ENCODE measurements around the gene RBM15.

RBM15 gene

DNA sequence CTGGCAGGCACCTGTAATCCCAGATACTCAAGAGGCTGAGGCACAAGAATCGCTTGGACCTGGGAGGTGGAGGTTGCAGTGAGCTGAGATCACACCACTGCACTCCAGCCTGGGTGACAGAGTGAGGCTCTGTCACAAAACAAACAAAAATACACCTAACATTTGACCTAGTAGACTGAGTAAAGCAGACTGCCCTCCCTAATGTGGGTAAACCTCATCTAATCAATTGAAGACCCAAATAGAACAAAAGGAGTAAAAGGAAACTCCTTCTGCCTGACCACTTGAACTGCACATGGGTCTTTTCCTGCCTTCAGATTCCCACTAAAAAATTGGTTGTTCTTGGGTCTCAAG, 19.0 kb upstream of the RBM15 start:
- DNase-seq: no peak

- DNase-seq: no peak
Observed at GRCh38 chr1:110321045-110321444, 18.1 kb upstream of the RBM15 start.

- no peak for DNase-seq
Observed at GRCh38 chr1:110321846-110322245, 17.3 kb upstream of the RBM15 start.

DNA sequence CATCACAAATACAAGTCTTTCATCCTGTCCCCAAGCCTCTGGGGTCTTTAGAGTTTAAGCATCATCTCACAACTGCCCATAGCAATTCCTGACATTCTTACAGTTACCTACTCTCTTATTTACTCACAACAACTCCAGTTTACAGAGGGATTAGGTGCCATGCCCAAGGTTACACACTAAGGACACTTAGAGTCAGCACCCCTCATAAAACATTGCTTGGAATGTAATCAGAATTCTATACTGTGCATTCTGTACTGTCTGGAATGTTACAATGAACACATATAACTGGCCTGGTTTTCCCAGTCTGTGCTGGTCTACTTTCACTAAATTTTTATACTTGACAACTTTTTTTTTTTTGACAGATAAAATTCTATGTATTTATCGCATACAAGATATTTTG, 14.5 kb upstream of the RBM15 start:
- no peak for DNase-seq

GRCh38 chr1:110326826-110327225, 12.4 kb upstream of the RBM15 start:
- DNase-seq: no peak

DNA sequence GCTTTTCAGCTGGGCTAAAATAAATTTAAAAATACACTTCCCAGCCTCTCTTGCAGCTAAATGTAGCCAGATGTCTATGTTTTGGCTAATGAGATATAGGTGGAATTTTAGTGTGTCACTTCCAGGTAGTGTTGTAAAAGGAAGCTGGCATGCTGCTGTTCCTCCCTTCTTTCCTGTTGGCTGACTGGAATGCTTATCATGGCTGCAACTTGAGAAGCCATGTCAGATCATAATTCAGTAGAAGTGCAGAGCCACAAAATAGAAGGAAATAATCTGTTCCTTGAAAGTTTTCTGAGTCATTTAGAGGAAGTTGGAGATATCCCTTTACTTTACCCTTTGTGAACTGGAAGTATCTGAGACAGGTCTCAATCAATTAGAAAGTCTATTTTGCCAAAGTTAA, 10.9 kb upstream of the RBM15 start:
- DNase-seq: no peak

DNA sequence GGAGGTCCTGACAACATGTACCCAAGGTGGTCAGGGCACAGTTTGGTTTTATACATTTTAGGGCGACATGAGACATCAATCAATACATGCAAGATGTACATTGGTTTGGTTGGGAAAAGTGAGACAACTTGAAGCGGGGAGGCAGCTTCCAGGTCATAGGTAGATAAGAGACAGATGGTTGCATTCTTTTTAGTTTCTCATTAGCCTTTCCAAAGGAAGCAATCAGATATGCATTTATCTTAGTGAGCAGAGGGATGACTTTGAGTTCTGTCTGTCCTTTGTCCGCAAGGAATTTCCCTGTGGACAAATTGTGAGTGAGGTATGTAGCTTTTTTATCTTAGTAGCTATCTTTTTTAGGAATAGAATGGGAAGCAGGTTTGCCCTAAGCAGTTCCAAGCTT, 10.5 kb upstream of the RBM15 start:
- DNase-seq: no peak

- DNase-seq: no peak
Observed at GRCh38 chr1:110335265-110335664, 3.9 kb upstream of the RBM15 start.

- DNase-seq: no peak
Observed at GRCh38 chr1:110336300-110337039, 2.7 kb upstream of the RBM15 start.

GRCh38 chr1:110337704-110338308, 1.4 kb upstream of the RBM15 start:
- DNase-seq: peak; percentile 62

DNA sequence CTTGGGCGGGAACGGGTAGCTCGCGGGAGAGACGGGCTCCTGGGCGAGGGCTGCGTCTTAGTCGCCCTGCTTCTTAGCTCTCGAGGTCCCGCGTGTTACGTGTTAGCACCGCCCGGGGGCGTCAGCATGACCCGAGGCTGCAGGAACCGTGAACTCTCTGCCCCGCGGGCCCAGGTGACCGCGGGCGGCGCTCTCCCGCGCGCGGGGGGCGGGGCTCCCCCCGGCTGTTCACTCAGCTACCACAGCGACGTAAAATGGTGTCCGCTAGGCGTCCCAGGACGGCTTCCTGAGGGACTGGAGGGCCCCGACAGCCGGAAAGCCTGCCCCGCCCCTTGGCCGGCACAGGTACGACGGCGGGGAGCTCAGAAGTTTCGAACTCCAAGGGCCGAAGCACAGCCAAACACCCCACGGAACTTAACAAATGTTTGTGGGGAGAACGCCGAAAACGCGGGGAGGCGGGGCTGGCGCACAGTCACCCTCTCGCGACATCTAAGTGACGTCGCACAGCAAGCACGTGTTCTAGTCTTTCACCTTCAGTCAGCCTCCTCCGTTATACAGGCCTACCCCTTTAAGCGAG, 780 bp upstream of the RBM15 start:
- peak; percentile 95 for DNase-seq

DNA sequence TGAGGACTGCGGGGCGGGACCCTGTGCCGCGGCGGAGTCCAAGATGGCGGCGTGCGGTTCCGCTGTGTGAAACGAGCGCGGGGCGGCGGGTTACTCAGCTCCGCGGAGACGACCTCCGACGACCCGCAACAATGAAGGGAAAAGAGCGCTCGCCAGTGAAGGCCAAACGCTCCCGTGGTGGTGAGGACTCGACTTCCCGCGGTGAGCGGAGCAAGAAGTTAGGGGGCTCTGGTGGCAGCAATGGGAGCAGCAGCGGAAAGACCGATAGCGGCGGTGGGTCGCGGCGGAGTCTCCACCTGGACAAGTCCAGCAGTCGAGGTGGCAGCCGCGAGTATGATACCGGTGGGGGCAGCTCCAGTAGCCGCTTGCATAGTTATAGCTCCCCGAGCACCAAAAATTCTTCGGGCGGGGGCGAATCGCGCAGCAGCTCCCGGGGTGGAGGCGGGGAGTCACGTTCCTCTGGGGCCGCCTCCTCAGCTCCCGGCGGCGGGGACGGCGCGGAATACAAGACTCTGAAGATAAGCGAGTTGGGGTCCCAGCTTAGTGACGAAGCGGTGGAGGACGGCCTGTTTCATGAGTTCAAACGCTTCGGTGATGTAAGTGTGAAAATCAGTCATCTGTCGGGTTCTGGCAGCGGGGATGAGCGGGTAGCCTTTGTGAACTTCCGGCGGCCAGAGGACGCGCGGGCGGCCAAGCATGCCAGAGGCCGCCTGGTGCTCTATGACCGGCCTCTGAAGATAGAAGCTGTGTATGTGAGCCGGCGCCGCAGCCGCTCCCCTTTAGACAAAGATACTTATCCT, 430 bp downstream of the RBM15 start:
- peak; percentile 67 for DNase-seq

DNA sequence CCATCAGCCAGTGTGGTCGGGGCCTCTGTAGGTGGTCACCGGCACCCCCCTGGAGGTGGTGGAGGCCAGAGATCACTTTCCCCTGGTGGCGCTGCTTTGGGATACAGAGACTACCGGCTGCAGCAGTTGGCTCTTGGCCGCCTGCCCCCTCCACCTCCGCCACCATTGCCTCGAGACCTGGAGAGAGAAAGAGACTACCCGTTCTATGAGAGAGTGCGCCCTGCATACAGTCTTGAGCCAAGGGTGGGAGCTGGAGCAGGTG, 961 bp downstream of the RBM15 start:
- no peak for DNase-seq

- DNase-seq: no peak
Observed at GRCh38 chr1:110341146-110341871, 2.1 kb downstream of the RBM15 start.

DNA sequence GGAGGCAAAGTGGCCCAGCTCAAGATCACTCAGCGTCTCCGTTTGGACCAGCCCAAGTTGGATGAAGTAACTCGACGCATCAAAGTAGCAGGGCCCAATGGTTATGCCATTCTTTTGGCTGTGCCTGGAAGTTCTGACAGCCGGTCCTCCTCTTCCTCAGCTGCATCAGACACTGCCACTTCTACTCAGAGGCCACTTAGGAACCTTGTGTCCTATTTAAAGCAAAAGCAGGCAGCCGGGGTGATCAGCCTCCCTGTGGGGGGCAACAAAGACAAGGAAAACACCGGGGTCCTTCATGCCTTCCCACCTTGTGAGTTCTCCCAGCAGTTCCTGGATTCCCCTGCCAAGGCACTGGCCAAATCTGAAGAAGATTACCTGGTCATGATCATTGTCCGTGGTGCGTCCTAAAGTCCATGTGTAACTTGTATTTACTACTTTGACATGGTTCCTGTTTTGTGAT, 2.7 kb downstream of the RBM15 start:
- no peak for DNase-seq

DNA sequence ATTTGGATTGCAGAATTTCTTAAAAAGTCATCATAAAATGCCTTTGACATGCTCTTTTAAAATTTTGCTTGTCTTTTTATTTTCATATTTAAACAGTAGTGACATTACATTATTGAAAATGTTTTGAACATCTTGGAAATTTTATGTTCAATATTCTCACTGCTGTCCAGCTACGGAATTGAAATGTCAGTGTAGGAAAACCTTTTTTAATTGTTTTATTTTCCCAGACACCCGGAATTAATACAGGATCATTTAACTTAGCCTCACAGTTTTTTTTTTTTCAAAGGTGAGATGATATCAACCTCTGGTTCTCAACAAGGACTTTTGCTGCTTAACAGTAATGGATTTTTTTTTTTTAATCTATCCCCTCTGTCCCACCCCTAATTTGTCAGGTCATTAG, 4.1 kb downstream of the RBM15 start:
- DNase-seq: no peak

DNA sequence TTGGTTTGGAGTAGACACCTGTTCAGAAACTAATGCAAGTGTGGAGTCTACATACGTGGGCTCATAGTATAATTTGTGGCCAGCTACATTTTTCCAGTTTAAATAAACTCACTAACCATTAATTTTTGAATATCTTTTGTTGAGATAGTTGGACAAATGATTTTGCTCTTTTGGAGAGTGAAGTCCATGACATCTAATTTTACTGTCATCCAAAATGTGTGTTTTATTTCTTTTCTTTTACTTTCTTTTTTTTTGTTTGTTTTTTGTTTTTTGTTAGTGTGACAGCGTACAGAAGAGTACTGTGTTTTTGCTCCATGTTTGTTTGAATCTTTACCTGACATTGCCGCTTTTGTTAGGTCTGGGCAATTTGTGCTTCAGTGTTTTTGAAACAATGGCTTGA, 5.0 kb downstream of the RBM15 start:
- no peak for DNase-seq

GRCh38 chr1:110345480-110345879, 6.3 kb downstream of the RBM15 start:
- no peak for DNase-seq

- no peak for DNase-seq
Observed at GRCh38 chr1:110346690-110347089, 7.5 kb downstream of the RBM15 start.

DNA sequence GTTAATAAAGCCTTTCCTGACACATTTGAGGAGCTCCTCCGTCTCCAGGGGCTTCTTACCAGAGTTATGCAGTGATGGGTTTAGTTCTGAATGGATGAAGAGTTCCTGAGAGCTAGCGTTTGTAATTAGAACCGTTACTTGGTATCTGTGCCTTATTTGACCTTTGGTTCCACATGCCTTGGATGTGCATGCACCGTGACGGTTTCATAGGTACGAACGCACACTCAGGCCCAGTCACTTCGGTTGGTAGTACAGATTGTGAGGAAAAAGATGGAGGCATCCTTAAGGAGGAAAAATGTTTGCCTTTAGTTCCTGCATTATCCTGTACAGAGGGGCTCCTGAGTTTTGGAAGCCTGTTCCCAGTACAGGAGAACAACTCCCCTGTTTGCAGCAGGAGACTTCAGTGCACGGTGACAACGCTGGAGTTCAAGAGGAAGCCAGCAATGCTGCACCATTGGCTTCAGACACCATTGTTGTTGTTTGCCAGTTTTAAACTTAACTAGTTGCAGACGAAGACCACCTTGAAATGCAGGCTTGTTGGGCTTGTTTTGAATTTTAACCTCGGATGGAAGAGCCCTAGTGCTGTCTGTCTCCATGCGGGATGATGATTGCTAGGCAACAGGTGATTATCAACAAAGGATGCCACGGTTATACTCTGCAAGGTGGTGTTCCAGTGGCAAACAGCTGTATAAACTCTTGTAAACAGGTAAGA, 8.2 kb downstream of the RBM15 start:
- DNase-seq: no peak

DNA sequence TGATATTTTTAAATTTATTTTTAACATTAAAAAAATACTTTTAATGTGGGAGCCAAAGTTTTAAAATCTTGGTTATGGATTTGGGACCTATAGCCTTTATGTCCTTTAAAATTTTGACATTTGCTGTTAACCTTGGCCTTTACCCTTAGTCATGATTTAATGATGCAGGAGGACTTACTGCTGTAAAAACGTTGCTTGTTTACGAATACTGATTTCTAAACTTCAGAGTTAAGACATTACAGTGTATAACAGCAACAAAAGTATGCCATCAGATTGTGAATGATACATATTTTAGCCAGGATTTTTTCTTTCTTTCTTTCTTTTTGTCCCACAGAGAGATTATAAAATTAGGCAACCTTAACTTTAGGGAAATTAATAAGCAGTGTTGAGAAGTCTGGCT, 8.9 kb downstream of the RBM15 start:
- no peak for DNase-seq

GRCh38 chr1:110348771-110349170, 9.6 kb downstream of the RBM15 start:
- no peak for DNase-seq

DNA sequence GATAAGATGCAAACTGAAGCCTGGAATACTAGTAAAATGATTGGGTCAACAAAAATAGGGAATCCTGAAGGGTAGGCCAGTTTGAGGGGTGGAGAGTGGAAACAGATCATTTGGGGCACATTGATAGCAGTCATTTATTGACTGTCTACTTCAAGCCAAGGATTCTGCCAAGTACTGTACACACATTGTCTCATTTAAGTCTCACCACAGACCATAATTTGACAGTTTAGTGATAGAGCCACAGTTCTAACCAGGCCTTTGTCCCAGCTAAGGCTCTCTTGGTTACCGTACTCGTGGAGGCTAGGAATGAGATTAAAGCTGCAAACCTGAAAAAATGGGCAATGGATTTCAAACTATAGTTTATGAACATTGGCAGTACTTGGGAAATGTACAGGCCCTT, 11.2 kb downstream of the RBM15 start:
- no peak for DNase-seq

Measured in stimulated activated CD4-positive, alpha-beta T cell treated with anti-CD3 and anti-CD28 coated beads, Interleukin-15, amount 100 ng/mL, for 24 hours (primary cell).